HG02938 (cell line): ENCODE measurements around the gene TIMM50.

Experiments
- ATAC-seq: cut with Tn5 transposase; IDR thresholded peaks from one replicate; pipeline ENCODE4 v1.9.1; 2021; ENCODE audit warnings: mild to moderate bottlenecking, moderate library complexity; ENCODE audit not compliant: unreplicated experiment

Gene TIMM50

DNA sequence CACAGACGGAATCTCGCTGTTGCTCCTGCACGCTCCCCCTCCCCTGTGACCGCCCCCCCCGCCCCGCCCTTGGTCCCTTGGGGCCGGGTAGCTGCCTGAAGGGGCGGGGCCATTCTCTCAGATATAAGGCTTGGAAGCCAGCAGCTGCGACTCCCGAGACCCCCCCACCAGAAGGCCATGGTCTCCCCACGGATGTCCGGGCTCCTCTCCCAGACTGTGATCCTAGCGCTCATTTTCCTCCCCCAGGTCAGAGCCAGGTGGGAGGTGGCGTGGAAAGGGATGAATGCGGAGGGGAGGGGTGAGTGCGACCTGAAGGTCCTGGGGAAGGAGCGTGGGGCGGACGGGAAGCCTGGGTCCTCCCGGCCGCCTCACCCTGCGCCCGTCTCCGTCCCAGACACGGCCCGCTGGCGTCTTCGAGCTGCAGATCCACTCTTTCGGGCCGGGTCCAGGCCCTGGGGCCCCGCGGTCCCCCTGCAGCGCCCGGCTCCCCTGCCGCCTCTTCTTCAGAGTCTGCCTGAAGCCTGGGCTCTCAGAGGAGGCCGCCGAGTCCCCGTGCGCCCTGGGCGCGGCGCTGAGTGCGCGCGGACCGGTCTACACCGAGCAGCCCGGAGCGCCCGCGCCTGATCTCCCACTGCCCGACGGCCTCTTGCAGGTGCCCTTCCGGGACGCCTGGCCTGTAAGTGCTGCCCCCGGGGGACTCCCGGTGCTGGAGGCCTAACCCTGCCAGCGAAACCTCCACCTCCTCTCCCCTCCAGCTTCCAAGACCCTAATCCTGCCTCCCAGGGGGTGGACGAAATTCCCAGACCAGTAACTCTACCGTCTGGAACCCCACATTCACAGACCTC is 18.4 kb downstream of the TIMM50 start, which contains the start of gene DLL3:
DLL3 (plus strand) TSS at position 150 of the 845 bp plus-strand sequence; CDS start at position 178, 28 bp downstream.
- no peak for ATAC-seq

DNA sequence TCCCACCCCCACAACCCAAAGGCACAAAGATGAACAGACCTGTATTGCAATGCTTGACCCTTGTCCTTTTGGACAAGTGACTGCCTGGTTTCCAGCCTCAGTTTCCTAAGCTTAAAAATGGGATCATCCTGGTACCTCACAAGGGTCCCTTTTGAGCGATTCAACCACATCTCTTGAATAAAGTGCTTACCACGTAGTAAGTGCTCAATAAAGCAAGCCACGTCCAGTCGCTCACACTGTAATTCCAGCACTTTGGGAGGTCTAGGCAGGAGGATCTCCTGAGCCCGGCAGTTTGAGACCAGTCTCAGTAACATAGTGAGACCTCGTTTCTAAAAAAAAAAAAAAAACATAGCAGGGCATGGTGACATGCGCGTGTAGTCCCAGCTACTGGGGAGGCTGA is 19.3 kb downstream of the TIMM50 start:
- ATAC-seq = no peak

DNA sequence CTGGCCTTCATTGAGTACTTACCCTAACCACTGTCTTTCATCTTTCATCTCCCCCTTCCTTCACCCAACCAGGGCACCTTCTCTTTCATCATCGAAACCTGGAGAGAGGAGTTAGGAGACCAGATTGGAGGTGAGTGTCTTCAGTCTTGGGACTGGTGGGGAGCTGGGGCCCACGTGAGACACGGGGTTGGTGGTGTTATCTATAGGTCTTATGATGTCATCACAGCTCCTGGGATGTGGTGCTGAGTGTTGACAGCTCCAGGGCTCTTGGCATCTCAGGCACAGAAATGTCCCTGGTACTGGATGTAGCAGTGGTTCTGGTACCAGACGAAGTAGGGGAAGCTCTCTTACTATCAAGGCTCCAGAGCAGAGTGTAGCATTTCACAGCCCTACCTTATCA is 19.9 kb downstream of the TIMM50 start:
- no peak for ATAC-seq

DNA sequence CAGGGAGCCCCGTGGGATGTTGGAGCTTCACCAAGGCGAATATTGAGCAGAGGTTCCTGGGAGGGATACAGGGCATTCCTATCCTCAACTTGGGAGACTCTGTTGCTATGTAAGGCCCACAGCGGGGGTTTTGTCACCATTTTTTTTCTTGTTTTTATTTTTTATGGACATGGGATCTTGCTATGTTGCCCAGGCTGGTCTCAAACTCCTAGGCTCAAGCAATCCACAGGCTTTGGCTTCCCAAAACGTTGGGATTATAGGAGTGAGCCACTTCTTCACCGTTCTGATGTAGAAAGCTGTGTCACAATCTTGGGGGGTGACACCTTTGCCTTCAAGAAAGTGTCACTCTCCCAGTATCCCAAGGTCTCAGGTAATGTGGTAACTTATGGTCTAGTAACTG is 20.7 kb downstream of the TIMM50 start:
- ATAC-seq = no peak

DNA sequence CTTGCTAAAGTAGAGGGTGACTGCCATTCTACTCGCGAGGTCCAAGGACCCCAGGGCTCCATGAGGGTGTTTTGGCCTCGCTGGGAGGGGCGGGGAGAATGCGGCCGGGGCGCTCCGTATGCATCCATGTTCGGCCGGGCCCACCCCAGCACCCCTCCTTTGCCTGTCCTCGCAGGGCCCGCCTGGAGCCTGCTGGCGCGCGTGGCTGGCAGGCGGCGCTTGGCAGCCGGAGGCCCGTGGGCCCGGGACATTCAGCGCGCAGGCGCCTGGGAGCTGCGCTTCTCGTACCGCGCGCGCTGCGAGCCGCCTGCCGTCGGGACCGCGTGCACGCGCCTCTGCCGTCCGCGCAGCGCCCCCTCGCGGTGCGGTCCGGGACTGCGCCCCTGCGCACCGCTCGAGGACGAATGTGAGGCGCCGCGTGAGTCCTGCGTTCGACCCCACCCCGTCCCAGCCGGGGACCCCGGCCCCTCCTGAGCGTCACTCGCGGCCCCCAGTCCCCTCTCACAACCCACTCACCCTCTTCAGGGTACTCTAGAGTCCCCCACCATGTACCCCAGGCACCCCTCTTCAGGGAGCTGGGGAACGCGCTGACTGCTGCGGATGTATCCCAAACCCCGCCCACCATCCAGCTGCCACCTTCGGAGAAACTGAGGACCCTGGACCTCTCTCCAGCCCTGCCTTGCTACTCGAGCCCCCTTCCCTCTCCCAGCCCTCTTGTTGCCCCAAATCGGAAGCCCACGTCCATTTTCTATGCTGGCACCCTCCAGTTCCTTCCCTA is 22.2 kb downstream of the TIMM50 start:
- no peak for ATAC-seq

DNA sequence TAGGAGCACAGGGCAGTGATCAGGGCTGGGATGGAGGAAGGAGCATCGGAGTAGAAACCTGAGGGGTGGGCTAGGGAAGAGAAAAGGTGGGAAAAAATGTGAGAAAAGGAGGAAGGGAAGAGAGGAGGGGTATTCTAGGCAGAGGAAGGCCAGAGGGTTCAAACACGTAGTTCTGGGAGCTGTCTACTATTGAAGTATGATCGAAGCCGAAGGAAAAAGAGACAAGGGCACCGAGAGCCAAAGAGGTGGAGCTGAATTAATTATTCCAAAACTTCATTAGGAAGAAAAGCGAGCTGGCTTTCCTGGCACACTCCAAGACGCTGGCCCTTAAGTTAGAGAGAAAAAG is 25.9 kb downstream of the TIMM50 start:
- ATAC-seq = no peak

DNA sequence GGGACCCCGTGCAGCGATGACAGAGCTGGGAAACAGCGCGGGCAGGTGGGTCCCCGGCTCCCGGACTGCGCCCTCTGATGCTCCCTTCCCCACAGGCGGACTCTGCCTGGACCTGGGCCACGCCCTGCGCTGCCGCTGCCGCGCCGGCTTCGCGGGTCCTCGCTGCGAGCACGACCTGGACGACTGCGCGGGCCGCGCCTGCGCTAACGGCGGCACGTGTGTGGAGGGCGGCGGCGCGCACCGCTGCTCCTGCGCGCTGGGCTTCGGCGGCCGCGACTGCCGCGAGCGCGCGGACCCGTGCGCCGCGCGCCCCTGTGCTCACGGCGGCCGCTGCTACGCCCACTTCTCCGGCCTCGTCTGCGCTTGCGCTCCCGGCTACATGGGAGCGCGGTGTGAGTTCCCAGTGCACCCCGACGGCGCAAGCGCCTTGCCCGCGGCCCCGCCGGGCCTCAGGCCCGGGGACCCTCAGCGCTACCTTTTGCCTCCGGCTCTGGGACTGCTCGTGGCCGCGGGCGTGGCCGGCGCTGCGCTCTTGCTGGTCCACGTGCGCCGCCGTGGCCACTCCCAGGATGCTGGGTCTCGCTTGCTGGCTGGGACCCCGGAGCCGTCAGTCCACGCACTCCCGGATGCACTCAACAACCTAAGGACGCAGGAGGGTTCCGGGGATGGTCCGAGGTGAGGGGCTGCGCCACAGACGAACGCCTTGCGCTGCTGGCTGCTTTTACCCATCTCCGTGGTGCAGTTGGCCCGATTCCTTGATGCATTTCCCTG is 26.5 kb downstream of the TIMM50 start:
- ATAC-seq = no peak

DNA sequence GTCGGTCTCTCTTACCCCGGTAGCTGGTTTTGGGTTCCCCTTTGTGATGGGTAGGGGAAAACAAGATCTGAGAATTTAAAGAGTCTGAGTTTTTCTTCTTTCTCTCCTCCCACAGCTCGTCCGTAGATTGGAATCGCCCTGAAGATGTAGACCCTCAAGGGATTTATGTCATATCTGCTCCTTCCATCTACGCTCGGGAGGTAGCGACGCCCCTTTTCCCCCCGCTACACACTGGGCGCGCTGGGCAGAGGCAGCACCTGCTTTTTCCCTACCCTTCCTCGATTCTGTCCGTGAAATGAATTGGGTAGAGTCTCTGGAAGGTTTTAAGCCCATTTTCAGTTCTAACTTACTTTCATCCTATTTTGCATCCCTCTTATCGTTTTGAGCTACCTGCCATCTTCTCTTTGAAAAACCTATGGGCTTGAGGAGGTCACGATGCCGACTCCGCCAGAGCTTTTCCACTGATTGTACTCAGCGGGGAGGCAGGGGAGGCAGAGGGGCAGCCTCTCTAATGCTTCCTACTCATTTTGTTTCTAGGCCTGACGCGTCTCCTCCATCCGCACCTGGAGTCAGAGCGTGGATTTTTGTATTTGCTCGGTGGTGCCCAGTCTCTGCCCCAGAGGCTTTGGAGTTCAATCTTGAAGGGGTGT is 27.2 kb downstream of the TIMM50 start:
- ATAC-seq = no peak

DNA sequence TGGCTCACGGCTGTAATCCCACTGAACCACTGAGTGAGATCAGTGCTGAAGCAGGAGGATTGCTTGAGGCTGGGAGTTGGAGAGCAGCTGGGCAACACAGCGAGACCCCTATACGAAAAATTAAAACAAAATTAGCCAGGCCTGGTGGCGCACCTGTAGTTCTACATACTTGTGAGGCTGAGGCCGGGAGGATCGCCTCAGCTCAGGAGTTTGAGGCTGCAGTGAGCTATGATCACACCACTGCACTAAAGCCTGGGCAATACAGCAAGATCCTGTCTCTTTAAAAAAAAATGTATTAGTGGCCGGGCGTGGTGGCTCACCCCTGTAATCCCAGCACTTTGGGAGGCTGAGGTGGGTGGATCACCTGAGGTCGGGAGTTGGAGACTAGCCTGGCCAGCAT is 28.0 kb downstream of the TIMM50 start:
- no peak for ATAC-seq

DNA sequence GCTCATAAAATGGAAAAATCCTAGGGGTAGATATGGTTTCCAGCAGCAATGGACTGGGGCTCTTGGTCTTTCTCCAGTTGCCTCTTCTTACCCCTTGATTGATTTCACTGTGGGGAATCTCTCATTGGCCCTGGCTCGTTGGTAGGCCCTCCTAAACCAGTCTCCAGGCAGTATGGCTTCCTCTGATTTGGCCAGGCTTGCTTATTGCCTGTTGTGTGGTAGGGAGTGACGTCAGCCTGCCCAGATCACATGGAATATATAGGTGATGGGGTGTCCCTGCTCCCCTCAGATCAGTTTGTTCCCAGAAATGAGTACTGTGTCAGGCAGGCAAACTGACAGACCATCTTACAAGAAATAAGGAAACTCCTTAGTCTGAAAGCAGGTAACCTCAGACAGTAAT is 28.6 kb downstream of the TIMM50 start:
- ATAC-seq = no peak

DNA sequence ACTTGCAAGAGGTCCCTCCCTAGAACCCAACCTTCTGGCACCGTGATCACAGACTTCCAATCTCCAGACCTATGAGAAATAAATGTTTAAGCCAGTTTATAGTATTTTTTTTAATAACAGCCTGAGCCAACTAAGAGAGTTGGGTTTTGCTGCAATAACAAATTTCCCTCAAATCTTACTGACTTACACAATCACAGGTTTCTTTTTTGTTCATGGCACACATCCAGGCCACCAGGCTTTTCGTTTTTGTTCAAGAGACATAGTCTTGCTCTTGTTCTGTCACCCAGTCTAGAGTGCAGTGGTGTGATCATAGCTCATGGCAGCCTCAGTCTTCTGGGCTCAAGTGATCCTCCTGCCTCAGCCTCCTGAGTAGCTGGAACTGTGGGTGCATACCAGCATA is 32.4 kb downstream of the TIMM50 start:
- ATAC-seq = no peak

DNA sequence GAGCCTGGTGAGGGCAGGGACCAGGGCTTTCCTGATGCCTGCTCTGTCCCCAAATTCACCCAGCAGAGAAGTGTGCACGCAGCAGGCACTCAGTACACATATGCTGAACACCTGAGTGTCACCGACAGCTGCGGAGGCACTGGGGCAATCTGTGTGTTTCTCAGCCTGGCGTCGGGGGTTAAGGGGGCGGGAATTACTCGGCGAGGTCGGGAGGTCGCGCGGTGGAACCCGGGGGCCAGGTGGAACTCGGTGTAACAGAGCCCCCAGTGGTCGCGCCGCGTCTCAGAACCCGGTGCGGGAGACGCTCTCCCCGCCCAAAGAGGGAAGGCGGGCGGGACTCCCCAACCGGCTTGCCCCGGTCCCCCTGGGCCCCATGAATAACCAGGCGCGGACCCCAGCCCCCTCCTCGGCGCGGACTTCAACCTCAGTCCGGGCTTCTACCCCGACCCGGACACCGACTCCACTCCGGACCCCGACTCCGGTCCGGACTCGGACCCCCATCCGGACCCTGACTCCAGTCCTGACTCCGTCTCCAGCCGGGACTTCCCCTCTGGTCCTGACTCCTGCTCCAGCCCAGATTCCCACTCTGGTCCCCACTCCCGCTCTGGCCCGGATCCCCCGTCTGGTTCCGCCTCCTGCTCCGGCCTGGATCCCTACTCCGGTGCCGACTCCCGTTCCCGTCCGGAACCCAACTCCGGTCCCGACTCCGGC is 34.4 kb downstream of the TIMM50 start, which contains the start of gene SELENOV:
SELENOV (plus strand) TSS at position 300 of the 711 bp plus-strand sequence; CDS start at position 374, 74 bp downstream.
- no peak for ATAC-seq

DNA sequence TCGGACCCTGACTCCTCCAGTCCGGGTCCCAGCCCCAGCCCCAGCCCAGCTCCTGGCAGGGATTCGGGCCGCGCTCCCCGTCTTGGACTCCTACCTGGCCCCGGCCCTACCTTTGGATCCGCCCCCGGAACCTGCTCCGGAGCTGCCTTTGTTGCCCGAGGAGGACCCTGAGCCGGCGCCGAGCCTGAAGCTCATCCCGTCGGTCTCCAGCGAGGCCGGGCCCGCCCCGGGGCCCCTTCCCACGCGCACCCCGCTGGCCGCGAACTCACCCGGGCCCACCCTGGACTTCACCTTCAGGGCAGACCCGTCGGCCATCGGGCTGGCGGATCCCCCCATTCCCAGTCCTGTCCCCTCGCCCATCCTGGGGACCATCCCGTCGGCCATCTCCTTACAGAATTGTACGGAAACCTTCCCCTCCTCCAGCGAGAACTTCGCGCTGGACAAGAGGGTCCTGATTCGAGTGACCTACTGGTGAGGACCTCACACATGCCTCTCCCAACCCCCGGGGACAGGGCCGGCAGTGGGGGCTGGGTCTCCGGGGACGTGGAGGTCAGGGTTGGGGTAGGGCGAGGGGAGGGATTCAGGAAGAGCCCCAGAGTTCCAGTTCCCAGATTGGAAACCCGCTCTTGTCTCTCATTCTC is 35.0 kb downstream of the TIMM50 start:
- ATAC-seq = no peak

DNA sequence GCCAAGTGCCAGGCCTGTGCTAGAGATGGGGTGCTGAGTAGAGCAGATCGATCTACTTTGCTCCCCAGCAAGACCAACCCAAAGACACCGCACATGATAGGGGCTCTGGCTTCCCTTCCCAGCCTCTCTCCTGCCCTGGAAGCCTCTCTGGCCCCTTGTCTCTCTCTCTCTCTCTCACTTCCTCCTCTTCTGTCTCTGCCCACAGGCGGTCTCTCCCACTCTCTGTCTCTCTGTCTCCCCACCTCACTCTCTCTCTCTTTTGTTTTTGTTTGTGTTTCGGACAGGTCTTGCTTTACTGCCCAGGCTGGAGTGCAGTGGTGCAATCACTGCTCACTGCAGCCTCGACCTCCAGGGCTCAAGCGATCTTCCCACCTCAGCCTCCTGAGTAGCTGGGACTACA is 35.6 kb downstream of the TIMM50 start:
- no peak for ATAC-seq

DNA sequence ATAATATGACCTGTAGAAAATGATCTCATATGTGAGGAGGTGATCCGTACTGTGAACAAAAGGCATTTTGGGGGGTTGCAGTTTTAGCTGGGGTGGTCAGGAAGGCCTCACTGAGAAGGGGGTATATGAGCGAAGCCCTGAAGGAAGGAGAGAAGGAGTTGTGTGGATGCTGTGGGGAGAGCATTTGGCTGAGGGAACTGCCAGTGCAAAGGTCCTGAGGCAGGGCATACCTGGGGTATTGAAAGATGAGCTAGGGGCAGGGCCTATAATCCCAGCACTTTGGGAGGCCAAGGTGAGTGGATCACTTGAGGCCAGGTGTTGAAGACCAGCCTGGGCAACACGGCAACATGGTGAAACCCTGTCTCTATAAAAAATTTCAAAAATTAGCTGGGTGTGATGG is 36.8 kb downstream of the TIMM50 start:
- no peak for ATAC-seq

DNA sequence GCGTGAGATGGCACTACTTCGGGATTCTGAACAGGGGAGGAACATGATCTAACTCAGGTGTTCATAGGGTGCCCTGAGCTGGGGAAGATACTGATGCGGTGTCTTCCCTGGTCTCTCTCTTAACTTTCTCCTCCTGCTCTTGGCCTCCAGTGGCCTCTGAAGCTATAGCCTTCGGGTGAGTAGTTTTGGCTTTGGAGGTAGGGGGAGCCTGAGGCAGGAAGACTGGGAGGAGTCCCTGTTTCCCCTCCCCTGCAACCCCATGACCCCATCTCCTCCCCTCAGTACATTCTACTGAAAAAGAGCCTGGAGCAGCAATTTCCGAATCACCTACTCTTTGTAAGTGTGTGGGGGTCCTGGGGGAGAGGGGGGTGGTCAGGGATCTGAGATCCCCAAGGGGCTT is 37.8 kb downstream of the TIMM50 start:
- no peak for ATAC-seq

DNA sequence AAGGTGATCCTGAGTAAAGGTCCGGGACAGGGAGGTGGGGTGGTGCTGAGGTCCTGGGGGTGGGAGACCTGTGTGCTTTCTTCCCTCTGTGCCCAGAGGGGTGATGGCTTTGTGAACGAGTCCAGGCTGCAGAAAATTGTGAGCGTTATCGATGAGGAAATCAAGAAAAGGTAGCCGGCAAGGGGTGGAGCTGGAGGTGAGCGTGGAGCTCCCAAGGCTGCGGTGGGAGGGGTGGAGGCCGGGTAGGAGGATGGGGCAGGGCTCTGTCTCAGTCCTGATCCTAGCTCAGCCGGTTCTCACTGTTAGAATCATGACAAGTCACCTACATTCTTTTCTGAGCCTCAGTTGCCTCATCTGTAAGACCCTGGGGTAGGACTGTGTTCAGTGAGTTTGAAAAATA is 38.3 kb downstream of the TIMM50 start:
- ATAC-seq = no peak

DNA sequence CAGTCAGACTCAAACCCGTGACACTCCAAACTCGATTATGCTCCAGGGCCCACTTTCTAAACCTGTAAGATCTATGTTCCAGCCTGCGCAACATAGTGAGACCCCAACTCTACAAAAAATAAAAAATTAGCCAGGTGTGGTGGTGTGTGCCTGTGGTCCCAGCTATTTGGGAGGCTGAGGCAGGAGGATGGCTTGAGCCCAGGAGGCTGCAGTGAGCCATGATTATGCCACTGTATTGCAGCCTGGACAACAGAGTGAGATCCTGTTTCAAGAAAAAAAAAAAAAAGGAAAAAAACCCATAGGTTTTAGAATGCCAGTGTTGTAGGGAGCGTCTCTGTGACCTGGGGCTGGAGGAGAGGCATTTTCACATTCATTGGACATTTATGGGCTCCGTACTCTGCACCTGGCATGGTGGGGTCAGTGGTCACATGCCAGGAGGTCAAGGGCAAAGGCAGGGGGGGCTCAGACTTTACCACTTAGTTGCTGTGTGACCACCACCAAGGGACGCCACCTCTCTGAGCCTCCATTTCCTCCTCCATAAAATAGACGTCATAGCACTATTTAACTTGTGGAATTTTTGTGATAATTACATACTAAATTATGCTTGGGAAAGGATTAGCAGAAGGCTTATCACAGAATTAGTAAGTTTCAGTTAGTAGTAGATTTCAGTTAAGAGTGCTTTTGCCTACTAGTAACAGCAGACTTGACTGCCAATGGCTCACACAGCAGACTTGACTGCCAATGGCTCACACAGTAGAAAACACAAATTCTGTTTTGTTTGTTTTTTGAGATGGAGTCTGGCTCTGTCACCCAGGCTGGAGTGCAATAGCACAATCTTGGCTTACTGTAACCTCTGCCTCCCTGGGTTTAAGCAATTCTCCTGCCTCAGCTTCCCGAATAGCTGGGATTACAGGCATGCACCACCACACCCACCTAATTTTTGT is 40.2 kb downstream of the TIMM50 start:
- ATAC-seq = no peak

DNA sequence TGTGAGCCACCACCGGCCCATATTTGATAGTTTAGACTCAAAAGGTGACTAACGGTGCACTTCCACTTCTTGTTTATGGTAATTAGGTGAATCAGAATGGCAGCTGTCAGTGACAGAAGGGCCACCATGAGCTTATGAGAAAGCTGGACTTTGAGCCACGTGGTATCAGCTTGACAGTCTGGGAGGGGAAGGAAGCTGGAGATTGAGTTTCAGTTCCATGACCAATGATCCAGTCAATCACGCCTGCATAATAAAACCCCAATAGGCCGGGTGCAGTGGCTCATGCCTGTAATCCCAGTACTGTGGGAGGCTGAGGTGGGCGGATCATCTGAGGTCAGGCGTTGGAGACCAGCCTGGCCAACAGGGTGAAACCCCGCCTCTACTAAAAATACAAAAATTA is 43.9 kb downstream of the TIMM50 start:
- ATAC-seq = no peak
